Nephron progenitor cell (in vitro differentiated cells): ENCODE measurements around the gene TWIST1.

Experiments used
- DNase-seq: peaks from one replicate; pipeline ENCODE4 v3.0.0; 2021
- H3K27ac Mint-ChIP-seq: 2 replicates; pipeline ENCODE4 v1.8.0; 2021; ENCODE audit warnings: mild to moderate bottlenecking, moderate library complexity, mixed read lengths
- H3K27me3 Mint-ChIP-seq: 2 replicates; pipeline ENCODE4 v1.8.0; 2021; ENCODE audit warnings: mild to moderate bottlenecking, low read depth, mixed read lengths; ENCODE audit not compliant: poor library complexity
- H3K36me3 Mint-ChIP-seq: 2 replicates; pipeline ENCODE4 v1.8.0; 2021; ENCODE audit warnings: low read depth, mixed read lengths
- H3K4me1 Mint-ChIP-seq: 2 replicates; pipeline ENCODE4 v1.8.0; 2021; ENCODE audit warnings: mixed read lengths
- H3K4me3 Mint-ChIP-seq: 2 replicates; pipeline ENCODE4 v1.8.0; 2021; ENCODE audit warnings: mild to moderate bottlenecking, moderate library complexity, mixed read lengths
- H3K9me3 Mint-ChIP-seq: 2 replicates; pipeline ENCODE4 v1.8.0; 2021; ENCODE audit warnings: mild to moderate bottlenecking, moderate library complexity, mixed read lengths
- CTCF ChIP-seq: fragments of 200-600 bp; sonication (generic); IDR thresholded peaks from 2 replicates; pipeline ENCODE4 v1.5.0; 2021; ENCODE audit warnings: antibody characterized with exemption

Gene TWIST1

GRCh38 chr7:19117091-19117869 is at the start of gene TWIST1:
Gene TWIST1 (minus strand): TSS chr7:19117636. CDS start chr7:19117321, 315 bp downstream.
- peak; percentile 70 for DNase-seq
- H3K27me3 Mint-ChIP-seq: peaks cover 83% of the 10 kb centered on the region
- no peaks in the 10 kb centered on the region for H3K9me3 Mint-ChIP-seq
- peak within 1 kb of the TSS; percentile 29 for H3K27ac Mint-ChIP-seq
- peaks cover 10% of the 10 kb centered on the region for H3K36me3 Mint-ChIP-seq
- peaks cover 67% of the 10 kb centered on the region for H3K4me1 Mint-ChIP-seq
- H3K4me3 Mint-ChIP-seq: peak within 1 kb of the TSS; percentile 90
- TF ChIP-seq CTCF: no peak

- peaks cover 10% of the 10 kb centered on the region for H3K27me3 Mint-ChIP-seq
- no peaks in the 10 kb centered on the region for H3K36me3 Mint-ChIP-seq
- TF ChIP-seq CTCF: no peak
- no peak overlapping the region for H3K4me3 Mint-ChIP-seq
- no peaks in the 10 kb centered on the region for H3K4me1 Mint-ChIP-seq
- H3K9me3 Mint-ChIP-seq: no peaks in the 10 kb centered on the region
- no peak for DNase-seq
- H3K27ac Mint-ChIP-seq: no peak overlapping the region
Observed at GRCh38 chr7:19161671-19162070, 44.2 kb upstream of the TWIST1 start.

- no peaks in the 10 kb centered on the region for H3K36me3 Mint-ChIP-seq
- no peak for TF ChIP-seq CTCF
- no peak overlapping the region for H3K27ac Mint-ChIP-seq
- peak; percentile 32 for DNase-seq
- peaks cover 23% of the 10 kb centered on the region for H3K4me1 Mint-ChIP-seq
- H3K9me3 Mint-ChIP-seq: peaks cover 5% of the 10 kb centered on the region
- peaks cover 73% of the 10 kb centered on the region for H3K27me3 Mint-ChIP-seq
- H3K4me3 Mint-ChIP-seq: no peak overlapping the region
Observed at GRCh38 chr7:19146699-19147098, 29.3 kb upstream of the TWIST1 start.

- Mint-ChIP-seq H3K27me3 (peaks cover 74% of the 10 kb centered on the region), H3K36me3 (no peaks in the 10 kb centered on the region), H3K4me3 (peak overlapping the region; percentile 82), H3K9me3 (peaks cover 5% of the 10 kb centered on the region), H3K4me1 (peaks cover 23% of the 10 kb centered on the region), H3K27ac (no peak overlapping the region)
- TF ChIP-seq CTCF: no peak
- DNase-seq: peak; percentile 3
Observed at GRCh38 chr7:19145434-19146115, 28.1 kb upstream of the TWIST1 start.

GRCh38 chr7:19144661-19145433 is 27.4 kb upstream of the TWIST1 start, which contains the start of gene FERD3L:
Gene FERD3L (minus strand): TSS chr7:19145421. CDS start chr7:19145362, 59 bp downstream.
- Mint-ChIP-seq H3K27me3 (peaks cover 73% of the 10 kb centered on the region), H3K27ac (no peak within 1 kb of the TSS), H3K9me3 (peaks cover 5% of the 10 kb centered on the region), H3K36me3 (no peaks in the 10 kb centered on the region), H3K4me1 (peaks cover 23% of the 10 kb centered on the region), H3K4me3 (peak within 1 kb of the TSS; percentile 82)
- TF ChIP-seq CTCF: no peak
- peak; percentile 28 for DNase-seq
